Heart left ventricle (tissue), 13 donors: Measurements from ENCODE around the gene DGKZ.

Source experiments
- POLR2A ChIP-seq, 2 donors: fragments of 450-650 bp; IDR thresholded peaks; one replicate each; pipeline ENCODE4 v1.6.1; 2017; ENCODE audit warnings: antibody characterized with exemption in 2 of 2, mild to moderate bottlenecking in 2 of 2, moderate library complexity in 2 of 2
- TF ChIP-seq, protein P1 (sequence below), 12 donors: fragments of 200-600 bp; sonication (generic) in 4 of 12; IDR thresholded peaks; one replicate each; pipeline versions ENCODE4 v1.5.0 to v1.8.0; 2018 to 2022; ENCODE audit warnings: antibody characterized with exemption in 12 of 12, mild to moderate bottlenecking in 5 of 12
- donor health status: ischemic (EF 13 %, LVEDD 7.1; RV severe dilation, severe dysfunction).
- donor health status: DM: no; HTN: yes; CAD: no.
- donor health status: DM: no; HTN: no; CAD: no.
- donor health status: ischemic (EF 25% LVEDD 6.9; RV normal size, moderate dysfunction).
- donor health status: ischemic (EF 25% LVEDD 5.7; RV mildly dilated, moderate dysfunction).
- donor health status: ischemic (EF 35%, LVEDD 5.7; RV mildly dilated, moderate dysfunction).
- donor health status: nonischemic (EF 11% LVEDD 7.7; RV severe dilation, severe dysfunction).
- donor health status: DM: yes; HTN: yes; CAD: no.
- donor health status: PGD.
- donor health status: ischemic (EF 29% LVEDD 5.4; RV normal size, mild dysfunction).
- donor health status: nonischemic (EF 23%, LVEDD 6.1; RV moderate dilation, normal function).

DNA sequence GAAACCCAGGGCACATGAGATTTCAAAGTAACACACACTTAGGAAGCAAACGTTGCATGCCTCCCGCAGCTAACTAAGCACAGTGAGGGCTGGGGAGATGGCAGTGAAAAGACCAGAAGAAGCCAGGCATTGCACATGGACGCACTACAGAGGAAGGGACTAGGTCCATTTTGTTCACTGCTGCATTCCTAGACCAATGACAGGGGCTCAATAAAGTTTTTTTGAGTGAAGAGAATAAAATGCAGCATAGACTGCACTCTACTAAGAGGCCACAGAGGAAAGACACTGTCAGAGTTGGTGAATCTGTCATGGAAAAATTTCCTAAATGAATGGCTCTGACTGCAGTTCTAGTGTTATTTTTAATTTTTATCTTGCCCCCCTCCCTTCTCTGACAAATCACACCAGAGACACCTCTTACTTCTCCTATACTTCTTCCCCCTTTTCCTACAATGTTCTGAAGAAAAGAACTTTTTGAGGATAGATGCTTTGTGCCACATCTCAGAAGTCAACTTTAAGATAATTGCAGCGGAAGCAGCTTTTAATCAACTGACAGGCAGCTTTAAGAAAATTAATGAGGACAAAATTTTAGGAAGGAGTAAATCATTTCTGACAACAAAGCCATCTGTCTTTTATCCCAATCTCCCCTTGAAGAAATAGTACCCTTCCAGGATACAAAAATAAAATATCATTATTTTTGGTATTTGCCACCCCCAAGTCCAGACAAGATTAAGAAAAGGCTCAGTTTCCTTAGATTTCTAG lies 79.1 kb downstream of the DGKZ start:
- TF ChIP-seq, protein P1, sequence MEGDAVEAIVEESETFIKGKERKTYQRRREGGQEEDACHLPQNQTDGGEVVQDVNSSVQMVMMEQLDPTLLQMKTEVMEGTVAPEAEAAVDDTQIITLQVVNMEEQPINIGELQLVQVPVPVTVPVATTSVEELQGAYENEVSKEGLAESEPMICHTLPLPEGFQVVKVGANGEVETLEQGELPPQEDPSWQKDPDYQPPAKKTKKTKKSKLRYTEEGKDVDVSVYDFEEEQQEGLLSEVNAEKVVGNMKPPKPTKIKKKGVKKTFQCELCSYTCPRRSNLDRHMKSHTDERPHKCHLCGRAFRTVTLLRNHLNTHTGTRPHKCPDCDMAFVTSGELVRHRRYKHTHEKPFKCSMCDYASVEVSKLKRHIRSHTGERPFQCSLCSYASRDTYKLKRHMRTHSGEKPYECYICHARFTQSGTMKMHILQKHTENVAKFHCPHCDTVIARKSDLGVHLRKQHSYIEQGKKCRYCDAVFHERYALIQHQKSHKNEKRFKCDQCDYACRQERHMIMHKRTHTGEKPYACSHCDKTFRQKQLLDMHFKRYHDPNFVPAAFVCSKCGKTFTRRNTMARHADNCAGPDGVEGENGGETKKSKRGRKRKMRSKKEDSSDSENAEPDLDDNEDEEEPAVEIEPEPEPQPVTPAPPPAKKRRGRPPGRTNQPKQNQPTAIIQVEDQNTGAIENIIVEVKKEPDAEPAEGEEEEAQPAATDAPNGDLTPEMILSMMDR (IDR thresholded peaks at IDR 0.05) = no peak
- no peak for TF ChIP-seq POLR2A (IDR thresholded peaks at IDR 0.05)
